ENCODE data around the gene MBD3L2B.

MBD3L2B gene

GRCh38 chr19:7010722-7011593 lies 10.3 kb downstream of the MBD3L2B start:
- H3K4me2 ChIP-seq (ENCODE audit: low read length) = no peak overlapping the region
- no peaks in the 10 kb centered on the region for H3K79me2 ChIP-seq (ENCODE audit: control insufficient read depth, insufficient read depth, low read length)
- H3K36me3 ChIP-seq (ENCODE audit: control insufficient read depth, insufficient read depth, low read length) = no peaks in the 10 kb centered on the region
- DNase-seq = no peak
- no peaks in the 10 kb centered on the region for H3K4me1 ChIP-seq (ENCODE audit: control insufficient read depth, low read depth, low read length)
- no peak overlapping the region for H3K56ac ChIP-seq (ENCODE audit: low read length)
- no peak overlapping the region for H3K18ac ChIP-seq (ENCODE audit: low read length)
- H2BK5ac ChIP-seq (ENCODE audit: low read length) = no peak overlapping the region
- H3K27me3 ChIP-seq (ENCODE audit: insufficient read depth, low read length, poor library complexity) = no peaks in the 10 kb centered on the region
- no peak overlapping the region for H4K5ac ChIP-seq (ENCODE audit: low read length)
- H3K23ac ChIP-seq (ENCODE audit: low read length) = no peak overlapping the region
- no peak overlapping the region for H2BK120ac ChIP-seq (ENCODE audit: low read depth, low read length)
- no peak overlapping the region for H3K9ac ChIP-seq (ENCODE audit: low read length)
- WGBS (ENCODE audit: extremely low coverage, insufficient coverage, low lambda C conversion rate) = no CpG with 5 or more reads among the region's 12 CpGs
- H3K79me1 ChIP-seq (ENCODE audit: low read length) = no peaks in the 10 kb centered on the region
- H3K4ac ChIP-seq (ENCODE audit: low read depth, low read length) = no peak overlapping the region
- no peak overlapping the region for H2BK15ac ChIP-seq (replicated peaks; ENCODE audit: low read depth)
- no peak overlapping the region for H3K27ac ChIP-seq (ENCODE audit: low read depth, low read length)
- no peak overlapping the region for H4K8ac ChIP-seq (ENCODE audit: low read depth, low read length)
- no peak overlapping the region for H2AK5ac ChIP-seq (ENCODE audit: low read length)
- no peak overlapping the region for H3K4me3 ChIP-seq (ENCODE audit: low read length)

- H3K4me3 ChIP-seq (ENCODE audit: low read length) = no peak overlapping the region
- H4K5ac ChIP-seq (ENCODE audit: low read length) = no peak overlapping the region
- H3K27me3 ChIP-seq (ENCODE audit: insufficient read depth, low read length, poor library complexity) = no peaks in the 10 kb centered on the region
- H3K27ac ChIP-seq (ENCODE audit: low read depth, low read length) = no peak overlapping the region
- H3K4ac ChIP-seq (ENCODE audit: low read depth, low read length) = no peak overlapping the region
- H3K79me1 ChIP-seq (ENCODE audit: low read length) = no peaks in the 10 kb centered on the region
- no peak overlapping the region for H3K4me2 ChIP-seq (ENCODE audit: low read length)
- H2BK15ac ChIP-seq (replicated peaks; ENCODE audit: low read depth) = no peak overlapping the region
- H3K23ac ChIP-seq (ENCODE audit: low read length) = no peak overlapping the region
- H3K18ac ChIP-seq (ENCODE audit: low read length) = no peak overlapping the region
- H3K36me3 ChIP-seq (ENCODE audit: control insufficient read depth, insufficient read depth, low read length) = no peaks in the 10 kb centered on the region
- no peak overlapping the region for H2AK5ac ChIP-seq (ENCODE audit: low read length)
- no peaks in the 10 kb centered on the region for H3K4me1 ChIP-seq (ENCODE audit: control insufficient read depth, low read depth, low read length)
- no peak for DNase-seq
- no peak overlapping the region for H4K8ac ChIP-seq (ENCODE audit: low read depth, low read length)
- H3K79me2 ChIP-seq (ENCODE audit: control insufficient read depth, insufficient read depth, low read length) = no peaks in the 10 kb centered on the region
- H2BK120ac ChIP-seq (ENCODE audit: low read depth, low read length) = no peak overlapping the region
- no peak overlapping the region for H2BK5ac ChIP-seq (ENCODE audit: low read length)
- no peak overlapping the region for H3K9ac ChIP-seq (ENCODE audit: low read length)
- WGBS (ENCODE audit: extremely low coverage, insufficient coverage, low lambda C conversion rate) = no CpG with 5 or more reads among the region's 4 CpGs
- no peak overlapping the region for H3K56ac ChIP-seq (ENCODE audit: low read length)
Measured at GRCh38 chr19:7007859-7008258, 13.4 kb downstream of the MBD3L2B start.

GRCh38 chr19:7006135-7006704 lies 15.0 kb downstream of the MBD3L2B start:
- no peaks in the 10 kb centered on the region for H3K36me3 ChIP-seq (ENCODE audit: control insufficient read depth, insufficient read depth, low read length)
- no peak overlapping the region for H4K5ac ChIP-seq (ENCODE audit: low read length)
- no peaks in the 10 kb centered on the region for H3K4me1 ChIP-seq (ENCODE audit: control insufficient read depth, low read depth, low read length)
- no CpG with 5 or more reads among the region's 11 CpGs for WGBS (ENCODE audit: extremely low coverage, insufficient coverage, low lambda C conversion rate)
- H3K23ac ChIP-seq (ENCODE audit: low read length) = no peak overlapping the region
- H3K4ac ChIP-seq (ENCODE audit: low read depth, low read length) = no peak overlapping the region
- no peak overlapping the region for H3K4me3 ChIP-seq (ENCODE audit: low read length)
- H3K18ac ChIP-seq (ENCODE audit: low read length) = no peak overlapping the region
- no peak overlapping the region for H3K9ac ChIP-seq (ENCODE audit: low read length)
- H3K27me3 ChIP-seq (ENCODE audit: insufficient read depth, low read length, poor library complexity) = no peaks in the 10 kb centered on the region
- H2BK5ac ChIP-seq (ENCODE audit: low read length) = no peak overlapping the region
- no peak overlapping the region for H3K56ac ChIP-seq (ENCODE audit: low read length)
- no peak overlapping the region for H3K4me2 ChIP-seq (ENCODE audit: low read length)
- no peaks in the 10 kb centered on the region for H3K79me2 ChIP-seq (ENCODE audit: control insufficient read depth, insufficient read depth, low read length)
- H2AK5ac ChIP-seq (ENCODE audit: low read length) = no peak overlapping the region
- no peak overlapping the region for H3K27ac ChIP-seq (ENCODE audit: low read depth, low read length)
- H4K8ac ChIP-seq (ENCODE audit: low read depth, low read length) = no peak overlapping the region
- H2BK120ac ChIP-seq (ENCODE audit: low read depth, low read length) = no peak overlapping the region
- no peak for DNase-seq
- H2BK15ac ChIP-seq (replicated peaks; ENCODE audit: low read depth) = no peak overlapping the region
- H3K79me1 ChIP-seq (ENCODE audit: low read length) = no peaks in the 10 kb centered on the region

GRCh38 chr19:7004313-7004931 lies 16.8 kb downstream of the MBD3L2B start:
- H3K4me3 ChIP-seq (ENCODE audit: low read length) = no peak overlapping the region
- H3K79me1 ChIP-seq (ENCODE audit: low read length) = no peaks in the 10 kb centered on the region
- no peak overlapping the region for H2BK120ac ChIP-seq (ENCODE audit: low read depth, low read length)
- no peak overlapping the region for H3K27ac ChIP-seq (ENCODE audit: low read depth, low read length)
- no peak overlapping the region for H4K5ac ChIP-seq (ENCODE audit: low read length)
- H3K4me2 ChIP-seq (ENCODE audit: low read length) = no peak overlapping the region
- H2BK15ac ChIP-seq (replicated peaks; ENCODE audit: low read depth) = no peak overlapping the region
- no CpG with 5 or more reads among the region's 18 CpGs for WGBS (ENCODE audit: extremely low coverage, insufficient coverage, low lambda C conversion rate)
- no peaks in the 10 kb centered on the region for H3K27me3 ChIP-seq (ENCODE audit: insufficient read depth, low read length, poor library complexity)
- no peaks in the 10 kb centered on the region for H3K79me2 ChIP-seq (ENCODE audit: control insufficient read depth, insufficient read depth, low read length)
- no peak overlapping the region for H4K8ac ChIP-seq (ENCODE audit: low read depth, low read length)
- no peak overlapping the region for H2BK5ac ChIP-seq (ENCODE audit: low read length)
- H3K9ac ChIP-seq (ENCODE audit: low read length) = no peak overlapping the region
- no peak overlapping the region for H3K18ac ChIP-seq (ENCODE audit: low read length)
- no peaks in the 10 kb centered on the region for H3K4me1 ChIP-seq (ENCODE audit: control insufficient read depth, low read depth, low read length)
- H2AK5ac ChIP-seq (ENCODE audit: low read length) = no peak overlapping the region
- DNase-seq = peak; percentile 31
- no peak overlapping the region for H3K23ac ChIP-seq (ENCODE audit: low read length)
- H3K4ac ChIP-seq (ENCODE audit: low read depth, low read length) = no peak overlapping the region
- no peaks in the 10 kb centered on the region for H3K36me3 ChIP-seq (ENCODE audit: control insufficient read depth, insufficient read depth, low read length)
- no peak overlapping the region for H3K56ac ChIP-seq (ENCODE audit: low read length)

GRCh38 chr19:7000816-7001215 lies 20.4 kb downstream of the MBD3L2B start:
- Histone ChIP-seq H2BK120ac (ENCODE audit: low read depth, low read length) (no peak overlapping the region), H3K23ac (ENCODE audit: low read length) (no peak overlapping the region), H3K36me3 (ENCODE audit: control insufficient read depth, insufficient read depth, low read length) (no peaks in the 10 kb centered on the region), H3K4me1 (ENCODE audit: control insufficient read depth, low read depth, low read length) (no peaks in the 10 kb centered on the region), H3K79me1 (ENCODE audit: low read length) (no peaks in the 10 kb centered on the region), H3K56ac (ENCODE audit: low read length) (no peak overlapping the region), H3K9ac (ENCODE audit: low read length) (no peak overlapping the region), H3K4ac (ENCODE audit: low read depth, low read length) (no peak overlapping the region), H3K27me3 (ENCODE audit: insufficient read depth, low read length, poor library complexity) (no peaks in the 10 kb centered on the region), H4K8ac (ENCODE audit: low read depth, low read length) (no peak overlapping the region), H3K79me2 (ENCODE audit: control insufficient read depth, insufficient read depth, low read length) (no peaks in the 10 kb centered on the region), H3K27ac (ENCODE audit: low read depth, low read length) (no peak overlapping the region), H2AK5ac (ENCODE audit: low read length) (no peak overlapping the region), H2BK5ac (ENCODE audit: low read length) (no peak overlapping the region), H4K5ac (ENCODE audit: low read length) (no peak overlapping the region), H3K4me3 (ENCODE audit: low read length) (no peak overlapping the region), H3K18ac (ENCODE audit: low read length) (no peak overlapping the region), H3K4me2 (ENCODE audit: low read length) (no peak overlapping the region), H2BK15ac (replicated peaks; ENCODE audit: low read depth) (no peak overlapping the region)
- no peak for DNase-seq
- no CpG with 5 or more reads among the region's 1 CpG for WGBS (ENCODE audit: extremely low coverage, insufficient coverage, low lambda C conversion rate)

Data from mesendoderm (in vitro differentiated cells).